ENCODE data around the gene TTC9. TPM values are rescaled to one million over a fixed set of nuclear protein-coding genes. Genes with fewer than 3 reads are reported as not detected.

TTC9 gene
- total RNA-seq, 1 donor from 2014 or later = 1.2 TPM

DNA sequence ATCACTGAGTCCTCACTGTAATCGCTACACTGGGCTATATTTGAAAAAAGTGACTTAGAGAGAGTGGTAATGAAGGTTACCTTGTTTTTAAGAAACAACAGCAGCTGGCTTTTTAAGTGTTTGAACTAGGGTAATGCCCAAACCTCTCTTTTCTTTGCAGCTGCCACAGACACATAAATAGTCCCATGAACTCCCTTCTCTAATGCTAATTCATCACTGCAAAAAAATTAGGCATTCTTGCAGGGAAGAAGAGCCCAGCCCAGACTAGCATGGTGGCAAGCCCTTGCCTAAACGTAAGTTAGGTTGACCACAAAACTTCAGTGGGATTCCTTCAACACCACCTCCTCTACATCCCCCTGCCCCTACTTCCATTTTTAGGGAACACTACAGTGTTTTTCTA is 23.4 kb upstream of the TTC9 start:
- H3K9me3 Mint-ChIP-seq (ENCODE audit: unreplicated experiment) = no peaks in the 10 kb centered on the region
- TF ChIP-seq, protein P1, sequence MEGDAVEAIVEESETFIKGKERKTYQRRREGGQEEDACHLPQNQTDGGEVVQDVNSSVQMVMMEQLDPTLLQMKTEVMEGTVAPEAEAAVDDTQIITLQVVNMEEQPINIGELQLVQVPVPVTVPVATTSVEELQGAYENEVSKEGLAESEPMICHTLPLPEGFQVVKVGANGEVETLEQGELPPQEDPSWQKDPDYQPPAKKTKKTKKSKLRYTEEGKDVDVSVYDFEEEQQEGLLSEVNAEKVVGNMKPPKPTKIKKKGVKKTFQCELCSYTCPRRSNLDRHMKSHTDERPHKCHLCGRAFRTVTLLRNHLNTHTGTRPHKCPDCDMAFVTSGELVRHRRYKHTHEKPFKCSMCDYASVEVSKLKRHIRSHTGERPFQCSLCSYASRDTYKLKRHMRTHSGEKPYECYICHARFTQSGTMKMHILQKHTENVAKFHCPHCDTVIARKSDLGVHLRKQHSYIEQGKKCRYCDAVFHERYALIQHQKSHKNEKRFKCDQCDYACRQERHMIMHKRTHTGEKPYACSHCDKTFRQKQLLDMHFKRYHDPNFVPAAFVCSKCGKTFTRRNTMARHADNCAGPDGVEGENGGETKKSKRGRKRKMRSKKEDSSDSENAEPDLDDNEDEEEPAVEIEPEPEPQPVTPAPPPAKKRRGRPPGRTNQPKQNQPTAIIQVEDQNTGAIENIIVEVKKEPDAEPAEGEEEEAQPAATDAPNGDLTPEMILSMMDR (IDR thresholded peaks at IDR 0.05) = no peak
- H3K4me3 Mint-ChIP-seq (ENCODE audit: unreplicated experiment) = no peak overlapping the region
- H3K27ac Mint-ChIP-seq (ENCODE audit: unreplicated experiment) = no peak overlapping the region
- peaks cover 40% of the 10 kb centered on the region for H3K27me3 Mint-ChIP-seq (ENCODE audit: unreplicated experiment)
- no peak for DNase-seq (ENCODE audit: extremely low spot score, unreplicated experiment)
- H3K4me1 Mint-ChIP-seq (ENCODE audit: unreplicated experiment) = no peaks in the 10 kb centered on the region
- H3K36me3 Mint-ChIP-seq (ENCODE audit: unreplicated experiment) = no peaks in the 10 kb centered on the region

DNA sequence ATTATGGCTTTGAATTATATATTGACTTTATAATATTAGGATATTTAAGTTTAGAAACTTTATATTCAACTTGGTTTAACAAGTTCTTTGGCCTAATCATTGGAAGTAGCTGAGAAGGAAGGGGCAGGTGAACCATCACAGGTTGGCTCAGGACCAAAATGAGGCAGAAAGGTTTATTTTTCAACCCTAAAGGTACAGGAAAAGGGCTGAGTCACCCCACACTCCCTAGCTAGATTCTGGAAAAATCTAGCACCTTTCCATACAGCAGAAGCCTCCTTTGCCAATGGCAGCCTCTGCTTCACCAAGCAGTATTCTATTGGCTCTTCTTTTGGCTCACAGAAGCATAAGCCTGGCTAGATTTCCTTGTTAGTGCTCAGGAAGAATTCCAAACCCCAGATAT is 22.0 kb upstream of the TTC9 start:
- TF ChIP-seq, protein P1 (IDR thresholded peaks at IDR 0.05) = no peak
- Mint-ChIP-seq H3K27me3 (ENCODE audit: unreplicated experiment) (peaks cover 46% of the 10 kb centered on the region), H3K9me3 (ENCODE audit: unreplicated experiment) (no peaks in the 10 kb centered on the region)

DNA sequence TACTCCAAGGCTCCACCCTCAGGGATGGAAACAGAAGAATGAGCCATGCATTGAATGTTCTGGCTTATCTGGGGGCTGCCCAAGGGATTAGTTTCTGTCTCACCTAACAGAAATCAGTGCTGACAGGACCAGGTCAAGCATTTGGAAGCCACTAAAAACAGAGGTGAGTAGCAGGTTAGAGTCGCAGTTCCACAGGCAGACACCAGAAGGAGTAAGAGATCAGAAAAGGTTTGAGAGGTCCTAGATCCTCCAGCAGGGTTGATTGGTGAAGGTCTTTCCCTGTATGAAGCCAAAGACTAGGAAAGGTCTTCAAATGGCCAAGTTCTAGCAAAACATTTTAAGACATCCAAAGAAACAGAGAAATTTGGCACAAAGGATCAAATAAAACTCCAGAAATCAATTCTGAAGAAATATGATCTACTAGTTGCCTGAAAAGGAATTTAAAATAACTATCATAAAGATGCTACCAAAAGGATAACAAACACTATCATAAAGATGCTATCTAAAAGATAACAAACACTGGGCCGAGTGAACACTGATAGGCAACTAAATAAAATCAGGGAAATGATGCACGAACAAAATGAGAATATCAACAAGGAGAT is 19.5 kb upstream of the TTC9 start:
- no peak overlapping the region for H3K27ac Mint-ChIP-seq (ENCODE audit: unreplicated experiment)
- no peaks in the 10 kb centered on the region for H3K4me1 Mint-ChIP-seq (ENCODE audit: unreplicated experiment)
- TF ChIP-seq, protein P1 (IDR thresholded peaks at IDR 0.05) = peak; percentile 63
- H3K4me3 Mint-ChIP-seq (ENCODE audit: unreplicated experiment) = no peak overlapping the region
- DNase-seq (ENCODE audit: extremely low spot score, unreplicated experiment) = no peak
- peaks cover 39% of the 10 kb centered on the region for H3K27me3 Mint-ChIP-seq (ENCODE audit: unreplicated experiment)
- peaks cover 17% of the 10 kb centered on the region for H3K9me3 Mint-ChIP-seq (ENCODE audit: unreplicated experiment)
- peaks cover 2% of the 10 kb centered on the region for H3K36me3 Mint-ChIP-seq (ENCODE audit: unreplicated experiment)

More for the DNA sequence above, 22.0 kb upstream of the TTC9 start:
- no peak overlapping the region for H3K4me3 Mint-ChIP-seq (ENCODE audit: unreplicated experiment)
- H3K4me1 Mint-ChIP-seq (ENCODE audit: unreplicated experiment) = no peaks in the 10 kb centered on the region
- H3K36me3 Mint-ChIP-seq (ENCODE audit: unreplicated experiment) = no peaks in the 10 kb centered on the region
- no peak for DNase-seq (ENCODE audit: extremely low spot score, unreplicated experiment)
- H3K27ac Mint-ChIP-seq (ENCODE audit: unreplicated experiment) = no peak overlapping the region

DNA sequence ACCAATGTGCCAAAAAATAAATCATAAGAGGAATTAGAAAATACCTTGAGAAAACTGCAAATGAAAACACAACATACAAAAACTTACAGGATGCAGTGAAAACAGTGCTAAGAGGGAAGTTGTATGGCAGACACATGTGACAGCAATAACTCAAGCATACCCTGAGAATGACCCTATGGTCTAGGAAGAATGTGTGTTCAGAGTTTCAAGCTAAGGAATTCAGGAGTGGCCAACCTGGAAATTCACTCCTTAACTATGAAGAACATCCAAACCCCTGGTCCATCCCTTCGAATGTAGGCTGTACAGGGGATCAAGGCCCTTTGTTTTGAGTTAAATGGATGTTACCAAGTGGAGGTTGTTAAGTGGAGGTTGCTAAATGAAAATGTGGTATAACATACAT is 16.7 kb upstream of the TTC9 start:
- Mint-ChIP-seq H3K27ac (ENCODE audit: unreplicated experiment) (no peak overlapping the region), H3K4me3 (ENCODE audit: unreplicated experiment) (no peak overlapping the region), H3K9me3 (ENCODE audit: unreplicated experiment) (peaks cover 22% of the 10 kb centered on the region), H3K4me1 (ENCODE audit: unreplicated experiment) (no peaks in the 10 kb centered on the region), H3K36me3 (ENCODE audit: unreplicated experiment) (peaks cover 2% of the 10 kb centered on the region), H3K27me3 (ENCODE audit: unreplicated experiment) (peaks cover 33% of the 10 kb centered on the region)
- TF ChIP-seq, protein P1 (IDR thresholded peaks at IDR 0.05) = no peak
- DNase-seq (ENCODE audit: extremely low spot score, unreplicated experiment) = no peak

DNA sequence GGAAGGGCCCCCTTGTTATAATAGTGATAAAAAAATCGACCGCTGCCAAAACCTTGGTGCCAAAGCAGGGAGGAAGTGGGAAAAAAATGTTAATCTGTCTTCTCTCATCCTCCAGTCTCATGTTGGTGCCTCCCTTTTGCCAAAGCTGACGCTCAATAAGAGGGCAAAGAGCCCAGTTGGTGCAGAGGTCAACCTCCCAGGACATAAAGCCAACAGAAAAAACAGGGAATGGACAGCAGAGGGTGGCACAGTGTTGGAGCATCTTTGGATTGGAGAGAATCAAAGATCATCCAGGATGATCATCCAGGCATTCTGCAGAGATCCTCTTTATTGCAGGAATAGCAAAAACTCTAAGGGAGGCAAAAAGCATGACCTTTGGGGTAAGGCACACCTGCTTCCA is 9.8 kb upstream of the TTC9 start:
- H3K36me3 Mint-ChIP-seq (ENCODE audit: unreplicated experiment) = peaks cover 2% of the 10 kb centered on the region
- H3K4me3 Mint-ChIP-seq (ENCODE audit: unreplicated experiment) = no peak overlapping the region
- no peak overlapping the region for H3K27ac Mint-ChIP-seq (ENCODE audit: unreplicated experiment)
- peaks cover 47% of the 10 kb centered on the region for H3K27me3 Mint-ChIP-seq (ENCODE audit: unreplicated experiment)
- no peaks in the 10 kb centered on the region for H3K4me1 Mint-ChIP-seq (ENCODE audit: unreplicated experiment)
- TF ChIP-seq, protein P1 (IDR thresholded peaks at IDR 0.05) = no peak
- peaks cover 8% of the 10 kb centered on the region for H3K9me3 Mint-ChIP-seq (ENCODE audit: unreplicated experiment)
- no peak for DNase-seq (ENCODE audit: extremely low spot score, unreplicated experiment)
